HG03139 (cell line): ENCODE data around the gene GRSF1.
"Not testable (repeated sequence)": the region's sequence is repeated elsewhere in the genome, so short reads cannot be mapped to it uniquely, and the experiment has no call there.

Source experiments
- ATAC-seq: cut with Tn5 transposase; IDR thresholded peaks from one replicate; pipeline ENCODE4 v1.9.1; 2021; ENCODE audit not compliant: unreplicated experiment

Gene GRSF1, protein sequence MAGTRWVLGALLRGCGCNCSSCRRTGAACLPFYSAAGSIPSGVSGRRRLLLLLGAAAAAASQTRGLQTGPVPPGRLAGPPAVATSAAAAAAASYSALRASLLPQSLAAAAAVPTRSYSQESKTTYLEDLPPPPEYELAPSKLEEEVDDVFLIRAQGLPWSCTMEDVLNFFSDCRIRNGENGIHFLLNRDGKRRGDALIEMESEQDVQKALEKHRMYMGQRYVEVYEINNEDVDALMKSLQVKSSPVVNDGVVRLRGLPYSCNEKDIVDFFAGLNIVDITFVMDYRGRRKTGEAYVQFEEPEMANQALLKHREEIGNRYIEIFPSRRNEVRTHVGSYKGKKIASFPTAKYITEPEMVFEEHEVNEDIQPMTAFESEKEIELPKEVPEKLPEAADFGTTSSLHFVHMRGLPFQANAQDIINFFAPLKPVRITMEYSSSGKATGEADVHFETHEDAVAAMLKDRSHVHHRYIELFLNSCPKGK

DNA sequence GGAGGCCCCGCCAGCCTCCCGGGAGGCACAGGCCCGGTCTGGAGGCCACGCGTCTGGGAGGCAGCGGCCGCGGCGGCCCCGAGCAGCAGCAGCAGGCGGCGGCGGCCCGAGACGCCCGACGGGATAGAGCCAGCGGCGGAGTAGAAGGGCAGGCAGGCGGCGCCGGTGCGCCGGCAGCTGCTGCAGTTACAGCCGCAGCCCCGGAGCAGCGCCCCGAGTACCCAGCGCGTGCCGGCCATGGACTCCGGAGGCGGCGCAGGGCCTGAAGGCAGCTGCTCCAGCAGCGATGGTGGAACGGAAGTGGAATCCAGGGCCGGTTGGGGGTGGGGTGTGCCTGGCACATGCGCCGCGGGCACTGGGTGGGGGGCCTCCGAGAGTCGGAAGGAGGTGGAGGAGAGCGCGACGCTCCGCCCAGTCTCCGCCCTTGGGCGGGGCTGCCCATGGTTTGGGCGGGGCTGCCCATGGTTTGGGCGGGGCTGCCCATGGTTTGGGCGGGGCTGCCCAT lies at the start of gene GRSF1:
Gene GRSF1, minus strand, starts transcription at position 302 of the 505 bp plus-strand sequence. Its CDS starts 63 bp downstream, at position 239.
- peak; percentile 57 for ATAC-seq

GRCh38 chr4:70885174-70885573 lies 45.5 kb upstream of the GRSF1 start:
- ATAC-seq = no peak

GRCh38 chr4:70880739-70881138 lies 41.0 kb upstream of the GRSF1 start:
- no peak for ATAC-seq

GRCh38 chr4:70877556-70877955 lies 37.9 kb upstream of the GRSF1 start:
- ATAC-seq = no peak

DNA sequence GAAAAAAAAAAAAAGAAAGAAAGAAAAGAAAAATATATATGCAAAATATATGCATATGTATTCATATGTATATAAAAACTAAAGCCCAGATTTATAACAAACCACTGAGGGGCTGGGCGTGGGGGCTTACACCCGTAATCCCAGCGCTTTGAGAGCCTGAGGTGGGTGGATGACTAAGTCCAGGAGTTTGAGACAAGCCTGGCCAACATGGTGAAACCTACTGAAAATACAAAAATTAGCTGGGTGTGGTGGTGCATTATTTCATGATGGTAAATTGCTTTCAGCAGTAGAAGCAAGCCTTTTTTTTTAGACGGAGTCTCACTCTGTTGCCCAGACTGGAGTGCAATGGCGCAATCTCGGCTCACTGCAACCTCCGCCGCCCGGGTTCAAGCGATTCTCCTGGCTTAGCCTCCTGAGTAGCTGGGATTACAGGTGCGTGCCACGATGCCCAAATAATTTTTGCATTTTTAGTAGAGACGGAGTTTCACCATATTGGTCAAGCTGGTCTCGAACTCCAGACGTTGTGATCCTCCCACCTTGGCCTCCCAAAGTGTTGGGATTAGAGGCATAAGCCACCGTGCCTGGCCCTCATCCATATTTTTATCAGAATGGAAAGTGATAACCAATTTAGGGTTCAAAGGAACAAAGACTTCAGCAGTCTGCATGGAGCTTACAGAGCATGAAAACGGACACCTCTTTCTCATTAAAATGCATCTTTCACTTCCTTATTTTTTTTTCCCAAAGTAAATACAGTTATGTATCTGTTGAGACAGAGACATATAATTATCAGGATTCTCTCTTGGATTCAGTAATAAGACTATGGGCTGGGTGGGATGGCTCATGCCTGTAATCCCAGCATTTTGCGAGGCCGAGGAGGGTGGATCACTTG lies 34.8 kb upstream of the GRSF1 start:
- ATAC-seq = peak; percentile 66

DNA sequence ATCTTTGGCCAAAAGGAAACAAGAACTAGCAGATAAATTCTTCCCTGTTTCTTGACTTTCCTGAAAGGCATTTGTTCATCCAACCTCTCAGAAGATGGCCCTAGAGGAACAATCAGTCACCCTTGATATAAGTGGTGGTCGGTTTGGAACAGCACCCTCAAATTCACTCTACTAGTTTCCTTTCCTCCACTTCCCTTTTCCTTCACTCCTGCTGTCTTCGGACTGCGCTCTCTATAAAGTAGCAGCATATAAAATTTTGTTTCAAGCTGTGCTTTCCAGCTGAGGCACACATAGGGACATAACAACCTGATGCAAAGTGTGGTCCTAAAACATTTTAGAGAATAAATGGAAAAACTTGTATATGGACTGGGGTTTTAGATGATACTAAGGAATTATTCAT lies 33.5 kb upstream of the GRSF1 start:
- no peak for ATAC-seq

- no peak for ATAC-seq
Observed at GRCh38 chr4:70868778-70869177, 29.1 kb upstream of the GRSF1 start.

GRCh38 chr4:70863099-70863790 lies 23.6 kb upstream of the GRSF1 start:
- ATAC-seq = no peak

DNA sequence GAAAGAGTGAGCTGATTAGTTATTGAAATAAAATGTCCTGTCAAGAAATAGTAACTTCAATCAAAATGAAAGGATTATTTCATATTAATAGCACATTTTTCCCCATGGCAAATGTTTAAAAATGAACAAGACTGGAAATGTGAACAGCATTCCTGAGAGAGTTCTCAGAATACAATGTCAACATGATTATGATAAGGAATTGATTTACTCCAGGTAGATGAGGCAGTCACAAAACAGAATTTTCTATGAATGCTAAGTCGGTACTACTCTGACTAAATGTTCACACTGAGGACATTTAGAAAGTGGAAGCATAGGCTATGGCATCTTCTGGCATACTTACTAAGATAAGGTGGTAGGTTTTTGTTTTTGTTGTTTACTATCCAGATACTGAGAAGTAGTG lies 19.4 kb upstream of the GRSF1 start:
- no peak for ATAC-seq

DNA sequence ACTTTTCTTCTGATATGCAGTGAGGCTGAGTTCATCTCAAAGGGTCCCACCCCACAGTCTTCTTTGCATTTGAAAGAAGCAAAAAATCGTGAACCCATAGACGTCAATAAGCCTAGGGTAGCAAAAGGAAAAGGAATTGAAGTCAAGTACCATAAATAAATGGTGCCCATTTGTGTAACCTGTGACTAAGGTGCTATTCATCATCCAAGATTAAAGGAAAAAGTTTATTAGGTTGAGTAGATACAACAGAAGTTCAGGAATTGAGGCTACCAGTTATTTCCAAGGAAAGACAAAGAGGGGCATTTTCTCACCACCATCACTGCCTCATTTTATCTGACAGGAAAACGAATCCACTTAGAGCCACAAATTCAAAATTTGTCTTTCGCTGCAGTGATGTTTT lies 18.8 kb upstream of the GRSF1 start:
- no peak for ATAC-seq

DNA sequence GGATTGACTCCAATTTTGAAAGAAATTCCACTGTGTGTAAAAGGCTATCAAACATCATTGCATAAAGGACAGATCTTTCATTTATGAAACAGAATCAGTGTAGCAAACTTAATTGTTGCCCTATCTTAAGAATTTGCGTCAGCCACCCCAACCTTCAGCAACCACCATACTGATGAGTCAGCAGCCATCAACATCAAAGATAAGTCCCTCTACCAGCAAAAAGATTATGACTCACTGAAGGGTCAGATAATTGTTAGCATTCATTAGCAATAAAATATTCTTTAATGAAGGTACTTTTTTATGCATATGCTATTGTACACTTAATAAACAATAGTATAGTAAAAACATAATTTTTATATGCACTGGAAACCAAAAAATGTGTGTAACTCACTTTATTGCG lies 15.8 kb upstream of the GRSF1 start:
- ATAC-seq = no peak

DNA sequence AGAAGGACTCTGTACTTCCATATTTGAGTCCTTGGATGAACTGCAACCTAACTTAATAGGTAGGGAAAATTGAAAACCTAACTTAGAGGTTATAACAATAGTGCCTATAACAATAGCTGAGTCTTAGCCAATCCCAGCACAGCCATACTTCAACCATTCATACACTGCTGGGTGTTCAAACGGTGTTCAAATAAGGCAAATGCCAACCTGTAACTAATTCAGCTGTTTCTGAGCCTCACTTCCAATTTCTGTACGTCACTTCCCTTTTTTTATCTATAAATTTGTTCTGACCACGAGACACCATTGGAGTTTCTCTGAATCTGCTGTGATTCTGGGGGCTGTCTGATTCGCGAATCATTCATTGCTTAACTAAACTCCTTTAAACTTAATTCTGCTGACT lies 9.6 kb upstream of the GRSF1 start:
- ATAC-seq = no peak

DNA sequence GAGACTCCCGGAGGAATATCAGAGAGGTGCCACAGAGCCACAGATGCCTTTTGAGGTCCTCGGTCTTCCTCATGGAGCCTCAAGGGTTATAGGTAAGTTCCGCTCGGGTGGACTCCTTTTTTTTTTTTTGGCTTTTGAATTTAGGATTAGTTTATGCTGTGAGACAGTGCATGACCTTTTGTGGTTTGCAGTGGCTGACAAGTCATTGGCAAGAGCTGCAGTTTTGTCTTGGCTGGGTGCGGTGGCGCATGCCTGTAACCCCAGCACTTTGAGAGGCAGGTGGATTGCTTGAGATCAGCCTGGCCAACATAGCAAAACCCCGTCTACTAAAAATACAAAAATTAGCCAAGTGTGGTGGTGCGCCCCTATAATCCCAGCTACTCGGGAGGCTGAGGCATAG lies 4.5 kb upstream of the GRSF1 start:
- ATAC-seq = no peak

DNA sequence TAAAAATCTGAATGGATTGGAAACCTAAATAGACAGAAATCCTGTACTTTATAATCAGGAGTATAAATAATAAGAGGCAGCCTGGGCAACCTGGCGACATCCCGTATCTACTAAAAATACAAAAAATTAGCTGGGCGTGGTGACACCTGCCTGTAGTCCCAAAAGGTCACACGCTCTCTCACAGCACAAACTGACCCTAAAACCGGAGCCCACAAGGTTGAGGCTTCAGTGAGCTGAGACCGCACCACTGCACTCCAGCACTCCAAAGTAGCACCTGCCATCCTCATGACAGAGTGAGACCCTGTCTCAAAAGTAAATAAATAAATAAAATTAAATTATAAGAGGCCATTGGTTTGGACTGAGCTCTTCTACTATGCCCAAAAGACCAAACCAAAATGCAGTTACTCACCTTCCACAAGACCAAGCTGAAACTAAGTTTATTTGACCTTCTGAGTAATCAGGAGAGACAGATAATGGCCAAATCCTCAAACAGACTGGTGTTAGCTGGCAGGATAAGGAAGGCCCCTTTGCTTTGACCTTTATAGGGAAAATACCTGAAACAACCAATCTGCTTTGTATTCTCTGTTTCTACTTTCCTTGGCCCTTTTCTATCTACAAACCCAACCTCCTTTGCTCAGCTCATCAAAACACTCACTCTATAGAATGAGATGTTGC lies 3.2 kb upstream of the GRSF1 start:
- ATAC-seq = no peak

GRCh38 chr4:70841951-70842350 lies 2.3 kb upstream of the GRSF1 start:
- no peak for ATAC-seq

GRCh38 chr4:70841211-70841610 lies 1.5 kb upstream of the GRSF1 start:
- no peak for ATAC-seq

DNA sequence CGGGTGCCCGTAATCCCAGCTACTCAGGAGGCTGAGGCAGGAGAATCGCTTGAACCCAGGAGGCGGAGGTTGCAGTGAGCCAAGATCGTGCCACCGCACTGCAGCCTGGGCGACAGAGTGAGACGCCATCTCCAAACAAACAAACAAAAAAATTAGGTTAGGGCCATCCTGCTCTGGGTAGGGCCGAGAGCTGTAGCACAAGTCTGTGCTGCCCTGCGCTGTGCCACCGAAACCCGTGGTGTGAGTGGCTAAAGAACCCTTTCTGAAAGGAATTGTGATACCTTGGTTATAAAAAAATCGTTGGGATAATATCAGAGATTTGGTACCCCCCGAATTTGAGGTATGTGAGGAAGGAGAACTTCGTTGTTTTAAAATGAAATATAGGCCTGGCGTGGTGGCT lies 941 bp upstream of the GRSF1 start:
- ATAC-seq = not testable (repeated sequence)

GRCh38 chr4:70840137-70840536 lies 447 bp upstream of the GRSF1 start:
- not testable (repeated sequence) for ATAC-seq

GRCh38 chr4:70838666-70839588 lies 763 bp downstream of the GRSF1 start:
- peak; percentile 45 for ATAC-seq
